ENCODE results near the gene PCSK6.

The PCSK6 gene

DNA sequence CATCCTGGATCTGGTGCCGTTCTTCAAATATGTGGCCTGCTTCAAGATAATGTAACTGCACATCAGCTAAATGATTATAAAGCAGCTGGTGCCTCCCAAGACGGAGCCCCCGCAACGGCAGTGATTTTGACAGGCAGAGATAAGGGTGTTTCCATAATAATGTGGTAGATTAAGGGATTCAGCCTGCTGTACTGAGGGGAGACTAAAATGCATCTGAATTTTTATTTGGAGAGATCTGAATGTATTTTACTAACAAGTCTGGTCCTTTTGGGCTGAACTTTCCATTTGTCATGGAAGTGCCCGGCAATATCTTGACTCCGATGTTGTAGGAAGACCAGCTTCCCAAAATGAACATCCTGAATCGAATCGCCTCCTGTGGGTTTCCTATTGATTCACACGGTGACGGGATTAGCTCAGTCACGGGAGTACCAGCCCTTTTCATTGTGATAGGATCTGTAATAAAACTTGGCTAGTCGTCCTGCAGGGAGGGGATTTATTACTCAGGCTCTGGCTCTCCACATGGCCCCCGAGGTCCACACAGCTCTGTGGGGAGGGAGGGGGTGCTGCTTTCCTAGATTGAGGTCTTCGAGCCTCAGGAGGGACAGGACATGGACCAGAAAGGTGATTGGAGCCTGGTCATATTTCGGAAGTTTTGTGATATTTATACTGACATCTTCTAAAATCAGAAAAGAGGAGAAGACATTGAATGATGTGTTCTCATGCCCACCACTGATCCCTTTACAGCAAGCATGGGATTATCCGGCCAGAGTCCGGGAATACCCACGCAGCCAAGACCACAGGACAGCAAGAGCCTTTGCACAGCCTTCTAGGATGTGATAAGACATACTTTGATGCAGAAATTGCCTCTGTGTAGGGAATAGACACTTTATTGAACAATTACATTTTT, 2.5 kb upstream of the PCSK6 start:
- Histone ChIP-seq H3K4me3 (replicated peaks; ENCODE audit: insufficient read depth, low read length) (no peak overlapping the region), H3K27me3 (ENCODE audit: insufficient read depth, poor library complexity, severe bottlenecking) (no peaks in the 10 kb centered on the region), H3K27ac (replicated peaks) (no peak overlapping the region)
- TF ChIP-seq POLR2AphosphoS5 (IDR thresholded peaks at IDR 0.05; ENCODE audit: low read depth), result no peak
- TF ChIP-seq GABPA (IDR thresholded peaks at IDR 0.05; ENCODE audit: low read depth), result no peak
- TF ChIP-seq SPI1 (IDR thresholded peaks at IDR 0.05; ENCODE audit: borderline replicate concordance, low read depth), result no peak
- no peak for TF ChIP-seq CTCF (IDR thresholded peaks at IDR 0.05; ENCODE audit: insufficient read depth, low read length)
- no peak for TF ChIP-seq REST (IDR thresholded peaks at IDR 0.05; ENCODE audit: insufficient replicate concordance, low read depth)
- no peak for DNase-seq (ENCODE audit: low read depth in 1 of 2, low spot score in 1 of 2)

DNA sequence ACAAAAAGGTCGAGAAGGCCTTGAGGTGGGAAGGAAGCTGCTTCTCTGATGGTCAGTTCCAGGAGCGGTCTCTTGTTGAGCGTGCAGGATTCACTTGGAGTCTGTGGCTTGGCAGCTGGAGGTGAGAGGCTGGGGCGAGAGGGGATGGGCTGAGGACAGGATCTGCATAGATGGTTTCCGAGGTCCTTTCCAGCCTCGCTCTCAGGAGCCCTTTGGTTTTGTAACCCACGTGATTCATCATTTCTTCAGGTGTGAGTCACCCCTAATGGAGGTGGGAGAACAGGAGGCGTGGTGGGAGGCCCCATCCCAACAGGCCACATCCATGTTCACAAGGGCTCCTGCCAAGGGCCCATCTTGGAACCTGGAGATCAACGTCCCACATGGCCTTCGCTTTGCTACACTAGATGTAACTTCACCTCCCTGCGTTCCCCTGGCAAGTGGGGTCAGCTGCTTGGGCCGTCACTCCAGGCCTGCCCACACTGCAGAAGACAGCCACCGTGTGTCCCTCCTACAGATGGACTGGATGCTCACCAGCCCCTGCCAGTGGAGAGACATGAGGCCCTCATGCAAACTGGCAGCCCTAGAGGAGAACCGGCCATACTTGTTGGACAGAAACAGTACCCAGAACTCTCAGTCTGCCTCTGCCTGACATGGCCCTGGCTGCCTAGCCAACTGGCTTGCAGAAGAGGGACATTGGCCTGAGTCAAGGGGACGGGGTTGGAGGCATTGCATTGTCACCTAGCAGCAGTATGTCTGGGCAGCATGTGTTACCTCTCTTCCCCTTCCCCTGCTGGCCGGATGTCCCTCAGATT, 1.6 kb upstream of the PCSK6 start:
- no peak for DNase-seq (ENCODE audit: low read depth in 1 of 2, low spot score in 1 of 2)
- no peaks in the 10 kb centered on the region for H3K27me3 ChIP-seq (ENCODE audit: insufficient read depth, poor library complexity, severe bottlenecking)
- TF ChIP-seq CTCF (IDR thresholded peaks at IDR 0.05; ENCODE audit: insufficient read depth, low read length) (no peak), SPI1 (IDR thresholded peaks at IDR 0.05; ENCODE audit: borderline replicate concordance, low read depth) (no peak), GABPA (IDR thresholded peaks at IDR 0.05; ENCODE audit: low read depth) (no peak)
- H3K4me3 ChIP-seq (replicated peaks; ENCODE audit: insufficient read depth, low read length), result no peak overlapping the region
- H3K27ac ChIP-seq (replicated peaks), result no peak overlapping the region

GRCh38 chr15:101490408-101490891, 943 bp upstream of the PCSK6 start:
- Histone ChIP-seq H3K27ac (replicated peaks) (no peak overlapping the region), H3K27me3 (ENCODE audit: insufficient read depth, poor library complexity, severe bottlenecking) (no peaks in the 10 kb centered on the region), H3K4me3 (replicated peaks; ENCODE audit: insufficient read depth, low read length) (no peak overlapping the region)
- no peak for DNase-seq (ENCODE audit: low read depth in 1 of 2, low spot score in 1 of 2)
- TF ChIP-seq CTCF (IDR thresholded peaks at IDR 0.05; ENCODE audit: insufficient read depth, low read length), result no peak
- no peak for TF ChIP-seq POLR2AphosphoS5 (IDR thresholded peaks at IDR 0.05; ENCODE audit: low read depth)
- TF ChIP-seq REST (IDR thresholded peaks at IDR 0.05; ENCODE audit: insufficient replicate concordance, low read depth), result no peak
- no peak for TF ChIP-seq GABPA (IDR thresholded peaks at IDR 0.05; ENCODE audit: low read depth)
- TF ChIP-seq SPI1 (IDR thresholded peaks at IDR 0.05; ENCODE audit: borderline replicate concordance, low read depth), result no peak

Data from HL-60 (cell line).